Measurements from ENCODE around the gene CHSY1.

CHSY1 gene

GRCh38 chr15:101277943-101278564 lies 26.2 kb upstream of the CHSY1 start:
- TF ChIP-seq L3MBTL2 (conservative IDR thresholded peaks at IDR 0.05) (no peak), LEF1 (IDR thresholded peaks at IDR 0.05; ENCODE audit: borderline replicate concordance) (no peak), ARNT (IDR thresholded peaks at IDR 0.05) (no peak), FOXA1 (IDR thresholded peaks at IDR 0.05) (no peak), BHLHE40 (IDR thresholded peaks at IDR 0.05; ENCODE audit: borderline replicate concordance) (no peak), FOXK2 (IDR thresholded peaks at IDR 0.05) (no peak), SUZ12 (IDR thresholded peaks at IDR 0.05) (no peak), CTBP1 (IDR thresholded peaks at IDR 0.05; ENCODE audit: borderline replicate concordance) (no peak), HDGF (IDR thresholded peaks at IDR 0.05; ENCODE audit: borderline replicate concordance) (no peak), ZNF384 (IDR thresholded peaks at IDR 0.05) (no peak), TARDBP (IDR thresholded peaks at IDR 0.05) (no peak), PKNOX1 (IDR thresholded peaks at IDR 0.05) (no peak), SP1 (IDR thresholded peaks at IDR 0.05) (no peak), NFRKB (IDR thresholded peaks at IDR 0.05) (no peak)
- ChIA-PET CTCF (interaction anchor here (1.1 to 3.2 kb wide), 2 partner anchors 10 to 15 kb away, joined by 5 to 21 read pairs; no protein-coding TSS in a partner anchor), POLR2A (interaction anchor here (0.8 kb wide), 1 partner anchor 17 kb away, joined by 4 read pairs; the partner anchor contains the start of gene SNRPA1)
- DNase-seq (ENCODE audit: extremely low spot score) = no peak

GRCh38 chr15:101277038-101277822 lies 25.4 kb upstream of the CHSY1 start, which contains the start of gene SELENOS:
SELENOS (minus strand) TSS chr15:101277485; CDS start chr15:101277417, 68 bp downstream.
- TF ChIP-seq BHLHE40 (IDR thresholded peaks at IDR 0.05; ENCODE audit: borderline replicate concordance) (no peak), LEF1 (IDR thresholded peaks at IDR 0.05; ENCODE audit: borderline replicate concordance) (peak; percentile 27; the same call in 1 of the 2 replicates)
- CTCF ChIA-PET = interaction anchor here (1.0 to 3.2 kb wide), 2 partner anchors 11 to 265 kb away, joined by 6 to 21 read pairs; no protein-coding TSS in a partner anchor
- peak; percentile 96 for DNase-seq (ENCODE audit: extremely low spot score)
- POLR2A ChIA-PET = interaction anchor here (1.0 kb wide), 1 partner anchor 17 kb away, joined by 3 read pairs; no protein-coding TSS in a partner anchor

DNA sequence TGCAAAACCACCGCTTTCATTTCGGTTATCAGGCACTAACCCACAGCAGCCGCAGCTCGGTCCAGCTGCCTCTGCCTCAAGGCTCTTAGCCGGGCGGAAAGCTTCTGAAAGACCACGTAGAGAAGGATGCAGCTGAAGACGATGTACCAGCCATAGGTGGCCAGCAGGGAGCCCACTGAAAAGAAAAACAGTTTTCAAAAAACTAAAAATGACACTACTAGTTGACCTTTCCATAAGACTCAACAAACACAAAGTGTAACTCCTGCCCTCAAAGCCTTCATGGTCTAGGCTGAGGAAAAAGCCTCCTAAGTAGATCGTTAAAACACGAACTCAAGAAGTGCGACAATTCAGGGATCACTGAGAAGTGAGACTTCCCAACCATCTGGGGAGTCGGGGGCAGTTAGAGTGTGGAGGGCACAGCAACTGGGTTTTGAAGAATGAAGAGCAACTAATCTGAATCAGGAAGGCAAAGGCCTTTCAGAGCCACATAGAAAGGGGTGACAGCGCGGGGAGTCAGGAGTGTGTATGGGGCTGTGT lies 24.7 kb upstream of the CHSY1 start:
- TF ChIP-seq BHLHE40 (IDR thresholded peaks at IDR 0.05; ENCODE audit: borderline replicate concordance) (no peak), CTBP1 (IDR thresholded peaks at IDR 0.05; ENCODE audit: borderline replicate concordance) (no peak), NFRKB (IDR thresholded peaks at IDR 0.05) (no peak), LEF1 (IDR thresholded peaks at IDR 0.05; ENCODE audit: borderline replicate concordance) (no peak), PKNOX1 (IDR thresholded peaks at IDR 0.05) (no peak), ARNT (IDR thresholded peaks at IDR 0.05) (no peak), FOXA1 (IDR thresholded peaks at IDR 0.05) (no peak), SP1 (IDR thresholded peaks at IDR 0.05) (no peak), TARDBP (IDR thresholded peaks at IDR 0.05) (no peak), FOXM1 (IDR thresholded peaks at IDR 0.05; ENCODE audit: borderline replicate concordance) (no peak), FOXK2 (IDR thresholded peaks at IDR 0.05) (no peak), ZNF384 (IDR thresholded peaks at IDR 0.05) (no peak)
- ChIA-PET CTCF (interaction anchor here (0.7 to 1.0 kb wide), 3 partner anchors 17 to 365 kb away, joined by 3 to 6 read pairs (median 3); no protein-coding TSS in a partner anchor), POLR2A (interaction anchor here (1.0 kb wide), 1 partner anchor 18 kb away, joined by 3 read pairs; no protein-coding TSS in a partner anchor)
- peak; percentile 56 for DNase-seq (ENCODE audit: extremely low spot score)

- TF ChIP-seq LEF1 (IDR thresholded peaks at IDR 0.05; ENCODE audit: borderline replicate concordance) = no peak
- TF ChIP-seq CTBP1 (IDR thresholded peaks at IDR 0.05; ENCODE audit: borderline replicate concordance) = no peak
- no peak for TF ChIP-seq NFRKB (IDR thresholded peaks at IDR 0.05)
- TF ChIP-seq FOXM1 (IDR thresholded peaks at IDR 0.05; ENCODE audit: borderline replicate concordance) = no peak
- TF ChIP-seq FOXA1 (IDR thresholded peaks at IDR 0.05) = no peak
- no peak for TF ChIP-seq HDGF (IDR thresholded peaks at IDR 0.05; ENCODE audit: borderline replicate concordance)
- no peak for TF ChIP-seq SP1 (IDR thresholded peaks at IDR 0.05)
- TF ChIP-seq ELF4 (IDR thresholded peaks at IDR 0.05) = no peak
- no peak for TF ChIP-seq ZNF384 (IDR thresholded peaks at IDR 0.05)
- no peak for TF ChIP-seq FOXK2 (IDR thresholded peaks at IDR 0.05)
- no peak for TF ChIP-seq L3MBTL2 (conservative IDR thresholded peaks at IDR 0.05)
- no peak for TF ChIP-seq PKNOX1 (IDR thresholded peaks at IDR 0.05)
- TF ChIP-seq SUZ12 (IDR thresholded peaks at IDR 0.05) = no peak
- no peak for TF ChIP-seq BHLHE40 (IDR thresholded peaks at IDR 0.05; ENCODE audit: borderline replicate concordance)
- no peak for TF ChIP-seq TARDBP (IDR thresholded peaks at IDR 0.05)
- TF ChIP-seq ARNT (IDR thresholded peaks at IDR 0.05) = no peak
- no peak for DNase-seq (ENCODE audit: extremely low spot score)
- CTCF ChIA-PET = interaction anchor here (1.1 kb wide), 1 partner anchor 14 kb away, joined by 4 read pairs; no protein-coding TSS in a partner anchor
- POLR2A ChIA-PET = no interaction called here
These were observed 23.2 kb upstream of the CHSY1 start for GRCh38 chr15:101275018-101275417.

DNA sequence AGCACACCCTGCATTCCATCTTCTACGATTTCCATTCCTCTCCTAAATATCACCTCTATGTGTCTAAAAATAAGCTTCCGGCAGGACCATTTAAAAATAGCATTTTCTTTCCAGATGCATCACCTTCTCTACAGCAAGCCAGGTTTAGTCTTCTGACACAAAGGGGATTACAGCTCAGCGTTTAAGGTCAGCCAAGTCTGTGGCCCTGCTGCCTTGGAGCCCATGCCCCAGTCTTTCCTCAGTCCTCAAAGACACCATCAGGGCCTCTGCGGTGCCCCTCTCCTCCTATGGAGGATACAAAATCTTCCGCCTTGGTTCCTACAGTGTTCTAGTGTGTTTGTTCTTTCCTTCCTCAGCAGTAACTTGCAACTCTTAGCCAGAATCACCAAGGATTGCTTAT lies 21.7 kb upstream of the CHSY1 start:
- no peak for TF ChIP-seq LEF1 (IDR thresholded peaks at IDR 0.05; ENCODE audit: borderline replicate concordance)
- no peak for TF ChIP-seq FOXM1 (IDR thresholded peaks at IDR 0.05; ENCODE audit: borderline replicate concordance)
- no peak for TF ChIP-seq FOXA1 (IDR thresholded peaks at IDR 0.05)
- no peak for TF ChIP-seq ARNT (IDR thresholded peaks at IDR 0.05)
- TF ChIP-seq FOXK2 (IDR thresholded peaks at IDR 0.05) = no peak
- TF ChIP-seq SP1 (IDR thresholded peaks at IDR 0.05) = no peak
- no peak for TF ChIP-seq PKNOX1 (IDR thresholded peaks at IDR 0.05)
- no peak for TF ChIP-seq SUZ12 (IDR thresholded peaks at IDR 0.05)
- TF ChIP-seq HDGF (IDR thresholded peaks at IDR 0.05; ENCODE audit: borderline replicate concordance) = no peak
- no peak for TF ChIP-seq ZNF384 (IDR thresholded peaks at IDR 0.05)
- no peak for TF ChIP-seq ELF4 (IDR thresholded peaks at IDR 0.05)
- no peak for TF ChIP-seq TARDBP (IDR thresholded peaks at IDR 0.05)
- no peak for TF ChIP-seq L3MBTL2 (conservative IDR thresholded peaks at IDR 0.05)
- no peak for TF ChIP-seq CTBP1 (IDR thresholded peaks at IDR 0.05; ENCODE audit: borderline replicate concordance)
- TF ChIP-seq BHLHE40 (IDR thresholded peaks at IDR 0.05; ENCODE audit: borderline replicate concordance) = no peak
- no peak for TF ChIP-seq NFRKB (IDR thresholded peaks at IDR 0.05)
- CTCF ChIA-PET = interaction anchor here (1.2 kb wide), 1 partner anchor 15 kb away, joined by 5 read pairs; no protein-coding TSS in a partner anchor
- POLR2A ChIA-PET = no interaction called here
- no peak for DNase-seq (ENCODE audit: extremely low spot score)

Data from HEK293T (cell line).